HG03575 (cell line): ENCODE measurements around the gene BATF3.
"Not testable (repeated sequence)": the region's sequence is repeated elsewhere in the genome, so short reads cannot be mapped to it uniquely, and the experiment has no call there.

Source experiments
- ATAC-seq: cut with Tn5 transposase; IDR thresholded peaks from one replicate; pipeline ENCODE4 v1.9.1; 2021; ENCODE audit not compliant: unreplicated experiment, insufficient number of reproducible peaks, low FRiP score; ENCODE audit errors: extremely low read depth

Gene BATF3

GRCh38 chr1:212712451-212713303 is 13.0 kb upstream of the BATF3 start:
- ATAC-seq, result no peak

GRCh38 chr1:212711974-212712373 is 12.3 kb upstream of the BATF3 start:
- not testable (repeated sequence) for ATAC-seq

DNA sequence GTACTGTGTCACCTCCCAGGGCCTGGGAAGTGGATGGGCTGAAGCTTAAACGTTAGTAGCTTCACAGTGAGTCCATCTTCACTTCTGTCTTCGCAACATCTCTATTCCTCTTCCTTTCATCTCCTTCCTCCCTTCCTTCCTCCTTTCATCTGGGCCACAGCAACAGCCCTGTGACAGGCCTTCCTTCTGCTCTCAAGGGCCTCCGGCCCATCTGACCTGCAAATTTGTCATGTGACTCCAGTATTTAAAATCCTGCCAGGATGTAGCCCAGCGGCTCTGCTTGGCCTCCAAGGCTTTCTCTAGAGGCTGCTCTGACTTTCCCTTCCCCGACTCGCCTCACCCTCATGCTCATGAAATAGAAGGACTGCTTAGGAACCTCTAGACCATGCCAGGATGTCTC is 10.9 kb upstream of the BATF3 start:
- no peak for ATAC-seq

DNA sequence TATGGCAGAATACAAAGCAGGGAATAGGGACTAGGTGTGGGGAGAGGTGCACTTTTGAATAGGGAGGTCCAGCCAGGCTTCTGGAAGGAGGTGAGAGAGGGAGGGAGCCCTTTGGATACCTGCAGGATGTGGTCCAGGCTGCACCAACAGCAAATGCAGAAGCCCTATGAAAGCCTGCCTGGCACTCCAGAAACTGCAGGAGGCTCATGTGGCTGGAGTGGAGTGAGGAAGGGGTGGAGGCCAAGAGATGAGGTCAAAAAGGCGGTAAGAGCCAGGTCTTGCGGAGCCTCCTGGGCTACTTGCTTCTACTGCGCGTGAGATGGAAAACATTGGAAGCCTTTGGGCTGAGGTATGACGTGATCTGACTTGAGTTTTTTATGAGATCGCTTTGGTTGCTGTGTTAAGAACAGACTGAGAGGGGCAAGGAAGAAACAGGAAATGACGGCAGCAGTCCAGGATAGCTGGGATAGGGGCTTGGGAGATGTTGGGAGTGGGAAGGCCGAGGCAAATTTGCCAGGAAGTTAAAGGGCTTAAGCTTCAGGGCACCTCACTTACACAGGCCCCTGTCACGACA is 4.4 kb upstream of the BATF3 start:
- no peak for ATAC-seq

- ATAC-seq, result no peak
Observed at GRCh38 chr1:212702672-212703071, 3.0 kb upstream of the BATF3 start.

GRCh38 chr1:212701910-212702309 is 2.3 kb upstream of the BATF3 start:
- no peak for ATAC-seq

DNA sequence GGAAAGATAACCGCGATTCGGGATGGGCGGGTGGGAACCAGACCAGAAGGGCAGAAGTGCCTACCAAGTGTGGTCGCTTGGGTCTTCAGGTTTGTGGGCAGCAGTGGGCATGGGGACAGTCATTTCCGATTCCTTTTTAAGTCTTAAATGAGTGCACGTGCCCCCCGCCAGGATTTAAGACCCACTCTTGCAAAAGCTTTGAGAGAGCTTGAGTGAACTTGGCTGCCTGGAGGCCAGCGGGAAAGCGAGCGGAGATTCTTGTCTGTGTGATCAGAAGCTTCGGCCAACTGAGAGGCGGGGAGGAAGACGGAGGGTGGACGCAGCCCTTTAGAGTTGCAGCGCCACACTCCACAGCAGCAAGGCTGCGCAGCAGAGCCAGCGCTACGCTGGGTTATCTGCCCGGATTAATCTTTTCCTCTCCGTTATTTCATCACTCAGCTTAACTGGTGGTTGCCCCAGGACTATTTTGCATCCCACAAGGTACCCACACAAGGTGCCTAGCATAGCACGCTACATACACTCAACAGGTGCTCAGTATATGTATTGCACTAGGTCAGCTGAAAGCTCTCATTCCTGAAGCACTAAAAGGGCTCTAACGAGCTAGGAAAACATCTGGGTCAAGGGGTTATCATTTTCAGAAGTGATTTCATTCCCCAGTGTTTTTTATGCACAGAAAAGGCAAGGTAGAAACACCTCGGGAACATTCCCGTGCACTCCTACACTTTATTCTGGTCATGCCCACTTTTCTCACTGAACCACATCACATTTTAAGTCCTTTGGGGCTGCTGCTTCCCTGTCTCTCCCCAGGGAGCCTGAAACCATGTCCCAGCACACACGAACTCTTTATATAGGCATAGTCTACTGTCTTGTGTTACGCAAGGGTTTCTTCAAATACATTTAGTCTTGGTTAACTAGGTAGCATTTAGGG is 1.5 kb upstream of the BATF3 start:
- ATAC-seq, result no peak

DNA sequence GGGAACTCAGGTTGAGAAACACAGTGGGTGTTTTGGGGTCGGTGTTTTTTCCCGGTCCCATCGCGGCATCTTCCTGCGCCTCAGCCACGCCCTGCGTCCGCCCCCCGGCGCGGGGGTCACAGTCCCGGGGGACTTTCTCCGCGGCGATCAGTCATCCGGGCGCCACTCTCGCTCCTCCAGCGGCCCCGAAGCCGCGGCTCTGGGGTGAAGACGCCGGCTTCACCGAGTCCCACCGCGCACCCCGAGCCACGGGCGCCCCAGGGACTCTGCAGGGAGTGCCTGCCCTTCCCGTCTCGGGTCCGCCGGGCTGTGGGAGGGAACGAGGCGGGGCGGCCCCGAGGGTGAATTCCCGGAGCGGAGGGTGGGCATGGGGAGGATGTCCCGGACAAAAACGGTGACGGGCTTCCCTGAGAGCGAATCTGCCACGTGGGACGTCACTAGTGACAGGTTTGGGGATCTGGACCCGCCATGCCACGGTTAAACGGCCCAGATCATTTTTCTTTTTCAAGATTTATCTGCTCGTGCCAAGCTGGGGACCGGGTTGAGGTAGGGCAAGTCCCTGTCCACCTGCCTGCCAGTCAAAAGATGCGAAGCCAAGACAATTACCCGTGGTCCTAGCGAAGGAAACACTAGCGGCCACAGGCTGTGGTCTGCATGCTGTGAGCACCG is 717 bp upstream of the BATF3 start:
- no peak for ATAC-seq

- ATAC-seq, result no peak
Observed at GRCh38 chr1:212699104-212699624, 476 bp downstream of the BATF3 start.

GRCh38 chr1:212698467-212699103 is 1.1 kb downstream of the BATF3 start:
- no peak for ATAC-seq

DNA sequence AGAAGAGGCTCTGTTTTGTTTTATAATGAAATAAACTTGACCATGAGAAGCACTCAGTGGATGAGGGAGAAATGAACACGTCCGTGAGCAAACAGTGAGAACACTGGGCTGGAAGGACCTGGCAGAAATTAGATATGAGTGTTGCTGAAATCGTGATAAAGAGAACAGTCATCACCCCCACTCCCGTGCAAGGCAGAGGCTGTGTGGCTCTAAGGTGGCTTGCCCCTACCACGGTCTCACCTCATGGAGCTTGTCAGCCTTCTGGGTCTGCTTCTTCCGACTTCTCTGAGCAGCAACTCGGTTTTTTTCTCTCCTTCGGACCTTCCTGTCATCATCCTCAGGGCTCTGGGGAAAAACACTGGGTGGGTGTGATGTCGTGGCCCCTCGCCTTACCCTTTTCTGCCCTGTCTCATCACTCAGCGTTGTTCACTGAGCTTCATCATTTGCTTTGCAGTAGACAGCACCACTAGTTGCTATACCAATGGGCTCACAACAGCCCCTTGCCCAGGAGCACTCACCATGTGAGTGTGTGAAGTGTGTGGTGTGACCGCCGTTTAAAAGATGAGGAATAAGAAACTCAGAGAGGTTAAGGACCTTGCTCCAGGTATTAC is 2.8 kb downstream of the BATF3 start:
- ATAC-seq, result no peak

DNA sequence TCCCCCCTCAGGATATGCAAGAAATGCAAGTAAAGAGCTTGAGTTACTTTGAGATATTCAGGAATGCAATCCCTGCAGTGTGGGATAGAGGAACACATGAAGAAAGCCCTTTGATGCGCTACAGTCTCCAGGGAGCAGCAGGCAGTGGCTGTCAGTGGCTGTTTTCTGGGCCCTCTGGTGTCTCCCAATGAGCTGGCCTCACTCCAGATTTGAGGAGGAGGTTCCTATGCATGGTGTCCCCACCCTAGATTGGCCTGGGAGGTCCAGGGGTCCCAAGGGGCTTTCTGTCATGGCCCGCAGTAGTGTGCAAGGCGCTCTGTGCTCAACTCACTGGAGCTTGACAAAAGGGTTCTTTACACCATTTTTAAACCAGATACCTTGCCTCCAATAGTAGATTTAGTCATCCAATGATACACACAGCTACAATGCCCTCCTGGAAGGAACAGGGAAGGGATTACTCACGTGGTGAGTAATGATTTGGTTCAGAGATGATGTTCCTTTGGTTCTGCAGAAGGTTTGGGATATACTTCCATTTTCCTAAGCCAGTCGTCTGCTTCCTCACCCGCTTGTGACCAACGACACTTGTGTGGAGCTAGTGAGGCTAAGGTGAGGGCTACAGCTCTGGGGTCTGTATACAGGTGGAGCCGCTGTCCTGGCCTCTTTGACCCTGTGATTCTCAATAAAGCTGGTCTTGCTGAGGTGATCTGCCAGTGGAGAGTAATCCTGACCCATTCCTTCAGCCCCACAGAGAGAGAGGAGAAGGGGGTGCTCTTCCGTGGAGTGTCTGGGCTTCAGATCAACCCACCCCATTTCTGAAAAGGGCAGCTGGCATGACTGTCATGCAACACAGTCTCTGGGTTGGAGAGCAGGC is 6.6 kb downstream of the BATF3 start:
- no peak for ATAC-seq

DNA sequence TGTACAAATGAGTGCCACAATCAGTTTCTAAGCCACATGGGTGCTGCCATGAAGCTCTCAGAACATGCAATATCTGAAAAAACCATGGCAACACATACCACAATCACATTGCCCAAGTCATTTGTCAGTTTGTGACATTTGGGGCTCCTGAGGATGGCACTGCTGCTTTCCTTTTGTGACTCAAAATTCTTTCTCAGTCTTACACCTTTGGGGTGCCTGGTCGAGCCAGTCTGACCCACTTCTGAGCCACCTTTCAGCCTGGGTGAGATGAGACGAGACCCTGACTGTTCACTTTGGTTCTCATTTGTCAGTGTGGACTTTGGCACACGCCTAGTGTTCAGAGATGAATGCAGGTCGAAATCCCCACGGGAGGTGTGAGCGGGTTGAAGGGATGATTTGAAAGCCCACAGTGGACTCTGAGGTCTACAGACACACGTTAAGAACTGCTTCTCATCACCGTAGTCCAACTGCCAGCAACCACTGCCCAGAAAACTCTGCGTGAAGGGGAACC is 8.0 kb downstream of the BATF3 start:
- no peak for ATAC-seq

GRCh38 chr1:212690816-212691403 is 8.7 kb downstream of the BATF3 start:
- no peak for ATAC-seq

DNA sequence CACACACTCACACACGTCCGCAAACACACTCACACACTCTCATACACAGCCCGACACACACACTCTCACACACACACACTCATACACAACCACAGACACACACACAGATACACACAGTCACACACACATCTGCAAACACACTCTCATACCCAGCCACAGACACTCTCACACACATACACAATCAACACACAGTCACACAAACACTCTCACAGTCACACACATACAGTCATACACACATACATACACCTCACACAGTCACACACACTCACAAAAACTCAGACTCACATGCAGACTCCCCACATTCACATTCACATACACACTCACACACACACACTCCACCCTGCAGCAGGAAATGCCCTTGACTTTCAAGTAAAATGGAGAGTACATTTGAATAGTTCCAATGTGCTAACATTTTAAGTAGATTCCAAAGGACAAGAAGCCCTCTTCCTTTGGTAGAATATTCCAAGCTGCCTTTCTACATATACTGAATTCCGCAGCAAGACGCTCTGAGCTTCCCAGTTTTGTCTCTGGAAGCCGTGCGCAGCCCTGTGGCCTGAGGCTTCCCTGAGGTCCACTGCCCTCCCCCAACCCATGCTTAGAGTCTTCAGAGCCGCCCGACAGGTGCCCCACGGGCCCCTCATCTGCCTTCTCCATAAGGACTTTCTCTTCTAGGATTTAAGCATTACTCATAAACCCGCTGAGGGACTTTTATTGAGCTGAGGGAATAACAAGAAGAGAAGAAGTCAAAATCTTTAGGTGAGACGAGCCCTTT is 9.7 kb downstream of the BATF3 start:
- no peak for ATAC-seq

DNA sequence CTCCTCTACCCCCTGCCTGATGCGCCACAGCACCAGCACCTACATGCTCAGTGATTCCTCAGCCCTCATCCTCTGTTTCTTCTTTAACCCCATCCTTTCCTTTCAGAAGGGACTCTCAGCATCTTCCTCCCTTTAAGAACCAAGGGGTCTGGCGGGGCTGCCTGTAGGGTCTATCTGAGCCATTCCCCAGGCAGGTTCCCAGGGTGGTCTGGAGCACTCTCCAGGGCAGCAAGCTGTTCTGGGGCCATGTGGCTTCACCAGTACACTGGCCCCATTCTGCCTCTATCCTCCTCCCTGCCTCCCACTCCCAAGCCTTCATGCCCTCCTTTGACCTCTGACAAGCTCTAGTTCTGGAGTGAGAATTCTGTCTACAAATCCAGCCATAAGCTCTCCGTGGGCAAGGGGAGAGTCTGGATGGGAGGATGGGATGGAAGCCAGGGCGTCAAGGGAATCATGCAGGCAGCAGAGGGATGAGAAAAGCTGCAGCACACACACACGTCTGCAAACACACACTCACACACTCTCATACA is 10.4 kb downstream of the BATF3 start:
- no peak for ATAC-seq
